NCI-H1092 treated with DMSO at 0.1 percent for 48 hours (cell line): ENCODE measurements around the gene VLDLR.

Source experiments
- DNase-seq: peaks from one replicate; lab custom pipeline; 2025; lab: John Stamatoyannopoulos, UW

Gene VLDLR

GRCh38 chr9:2621722-2622460, at the start of gene VLDLR:
VLDLR (plus strand) TSS chr9:2621787; CDS start chr9:2622190, 403 bp downstream.
- peak; percentile 85 for DNase-seq

- DNase-seq = no peak
Observed at GRCh38 chr9:2574203-2574602, 47.4 kb upstream of the VLDLR start.

- peak; percentile 50 for DNase-seq
Observed at GRCh38 chr9:2576631-2577030, 45.0 kb upstream of the VLDLR start.

- DNase-seq = no peak
Observed at GRCh38 chr9:2583308-2584013, 38.1 kb upstream of the VLDLR start.

GRCh38 chr9:2591967-2592366, 29.6 kb upstream of the VLDLR start:
- DNase-seq = no peak

- DNase-seq = no peak
Observed at GRCh38 chr9:2593744-2594143, 27.8 kb upstream of the VLDLR start.

- no peak for DNase-seq
Observed at GRCh38 chr9:2595973-2596372, 25.6 kb upstream of the VLDLR start.

GRCh38 chr9:2597483-2597882, 24.1 kb upstream of the VLDLR start:
- peak; percentile 11 for DNase-seq

GRCh38 chr9:2599896-2600295, 21.7 kb upstream of the VLDLR start:
- no peak for DNase-seq

- no peak for DNase-seq
Observed at GRCh38 chr9:2600307-2600706, 21.3 kb upstream of the VLDLR start.

GRCh38 chr9:2601785-2602378, 19.7 kb upstream of the VLDLR start:
- no peak for DNase-seq

- DNase-seq = peak; percentile 25
Observed at GRCh38 chr9:2602704-2603116, 18.9 kb upstream of the VLDLR start.

- no peak for DNase-seq
Observed at GRCh38 chr9:2603621-2604020, 18.0 kb upstream of the VLDLR start.

GRCh38 chr9:2605246-2605645, 16.3 kb upstream of the VLDLR start:
- no peak for DNase-seq

GRCh38 chr9:2608276-2608675, 13.3 kb upstream of the VLDLR start:
- no peak for DNase-seq

- no peak for DNase-seq
Observed at GRCh38 chr9:2610985-2611384, 10.6 kb upstream of the VLDLR start.

- no peak for DNase-seq
Observed at GRCh38 chr9:2611961-2612360, 9.6 kb upstream of the VLDLR start.

GRCh38 chr9:2613730-2614271, 7.8 kb upstream of the VLDLR start:
- peak; percentile 48 for DNase-seq

GRCh38 chr9:2615497-2615896, 6.1 kb upstream of the VLDLR start:
- no peak for DNase-seq

GRCh38 chr9:2616692-2617377, 4.8 kb upstream of the VLDLR start:
- DNase-seq = no peak

- no peak for DNase-seq
Observed at GRCh38 chr9:2618289-2618688, 3.3 kb upstream of the VLDLR start.
